ENCODE results near the gene RBMS3. TPM values are rescaled to one million over a fixed set of nuclear protein-coding genes. Genes with fewer than 3 reads are reported as not detected.

The RBMS3 gene
- total and polyA plus RNA-seq, 2 experiments from 2014 or later, result 3.2 to 7.4 TPM

DNA sequence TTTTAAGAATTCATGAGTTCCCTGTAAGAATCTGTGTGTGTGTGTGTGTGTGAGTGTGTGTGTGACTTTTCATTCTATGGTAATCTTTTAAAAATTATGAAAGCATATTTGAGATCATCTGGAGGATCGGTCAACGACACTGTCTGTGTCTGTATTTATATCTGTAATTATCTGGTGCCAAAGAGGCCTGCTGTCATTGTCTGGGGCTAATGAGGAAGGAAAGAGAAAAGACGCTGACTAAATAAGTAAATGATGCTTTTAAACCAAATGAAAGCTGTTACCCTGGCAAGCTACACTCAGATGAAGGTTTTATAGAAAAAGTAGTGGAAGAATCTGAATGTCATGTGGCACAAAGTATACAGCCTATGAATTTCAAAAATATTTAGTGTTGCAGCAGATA is 439.8 kb downstream of the RBMS3 start:
- ATAC-seq, result no peak
- no peak for TF ChIP-seq POLR2AphosphoS5 (IDR thresholded peaks at IDR 0.05; ENCODE audit: low read depth)
- TF ChIP-seq, protein P1, sequence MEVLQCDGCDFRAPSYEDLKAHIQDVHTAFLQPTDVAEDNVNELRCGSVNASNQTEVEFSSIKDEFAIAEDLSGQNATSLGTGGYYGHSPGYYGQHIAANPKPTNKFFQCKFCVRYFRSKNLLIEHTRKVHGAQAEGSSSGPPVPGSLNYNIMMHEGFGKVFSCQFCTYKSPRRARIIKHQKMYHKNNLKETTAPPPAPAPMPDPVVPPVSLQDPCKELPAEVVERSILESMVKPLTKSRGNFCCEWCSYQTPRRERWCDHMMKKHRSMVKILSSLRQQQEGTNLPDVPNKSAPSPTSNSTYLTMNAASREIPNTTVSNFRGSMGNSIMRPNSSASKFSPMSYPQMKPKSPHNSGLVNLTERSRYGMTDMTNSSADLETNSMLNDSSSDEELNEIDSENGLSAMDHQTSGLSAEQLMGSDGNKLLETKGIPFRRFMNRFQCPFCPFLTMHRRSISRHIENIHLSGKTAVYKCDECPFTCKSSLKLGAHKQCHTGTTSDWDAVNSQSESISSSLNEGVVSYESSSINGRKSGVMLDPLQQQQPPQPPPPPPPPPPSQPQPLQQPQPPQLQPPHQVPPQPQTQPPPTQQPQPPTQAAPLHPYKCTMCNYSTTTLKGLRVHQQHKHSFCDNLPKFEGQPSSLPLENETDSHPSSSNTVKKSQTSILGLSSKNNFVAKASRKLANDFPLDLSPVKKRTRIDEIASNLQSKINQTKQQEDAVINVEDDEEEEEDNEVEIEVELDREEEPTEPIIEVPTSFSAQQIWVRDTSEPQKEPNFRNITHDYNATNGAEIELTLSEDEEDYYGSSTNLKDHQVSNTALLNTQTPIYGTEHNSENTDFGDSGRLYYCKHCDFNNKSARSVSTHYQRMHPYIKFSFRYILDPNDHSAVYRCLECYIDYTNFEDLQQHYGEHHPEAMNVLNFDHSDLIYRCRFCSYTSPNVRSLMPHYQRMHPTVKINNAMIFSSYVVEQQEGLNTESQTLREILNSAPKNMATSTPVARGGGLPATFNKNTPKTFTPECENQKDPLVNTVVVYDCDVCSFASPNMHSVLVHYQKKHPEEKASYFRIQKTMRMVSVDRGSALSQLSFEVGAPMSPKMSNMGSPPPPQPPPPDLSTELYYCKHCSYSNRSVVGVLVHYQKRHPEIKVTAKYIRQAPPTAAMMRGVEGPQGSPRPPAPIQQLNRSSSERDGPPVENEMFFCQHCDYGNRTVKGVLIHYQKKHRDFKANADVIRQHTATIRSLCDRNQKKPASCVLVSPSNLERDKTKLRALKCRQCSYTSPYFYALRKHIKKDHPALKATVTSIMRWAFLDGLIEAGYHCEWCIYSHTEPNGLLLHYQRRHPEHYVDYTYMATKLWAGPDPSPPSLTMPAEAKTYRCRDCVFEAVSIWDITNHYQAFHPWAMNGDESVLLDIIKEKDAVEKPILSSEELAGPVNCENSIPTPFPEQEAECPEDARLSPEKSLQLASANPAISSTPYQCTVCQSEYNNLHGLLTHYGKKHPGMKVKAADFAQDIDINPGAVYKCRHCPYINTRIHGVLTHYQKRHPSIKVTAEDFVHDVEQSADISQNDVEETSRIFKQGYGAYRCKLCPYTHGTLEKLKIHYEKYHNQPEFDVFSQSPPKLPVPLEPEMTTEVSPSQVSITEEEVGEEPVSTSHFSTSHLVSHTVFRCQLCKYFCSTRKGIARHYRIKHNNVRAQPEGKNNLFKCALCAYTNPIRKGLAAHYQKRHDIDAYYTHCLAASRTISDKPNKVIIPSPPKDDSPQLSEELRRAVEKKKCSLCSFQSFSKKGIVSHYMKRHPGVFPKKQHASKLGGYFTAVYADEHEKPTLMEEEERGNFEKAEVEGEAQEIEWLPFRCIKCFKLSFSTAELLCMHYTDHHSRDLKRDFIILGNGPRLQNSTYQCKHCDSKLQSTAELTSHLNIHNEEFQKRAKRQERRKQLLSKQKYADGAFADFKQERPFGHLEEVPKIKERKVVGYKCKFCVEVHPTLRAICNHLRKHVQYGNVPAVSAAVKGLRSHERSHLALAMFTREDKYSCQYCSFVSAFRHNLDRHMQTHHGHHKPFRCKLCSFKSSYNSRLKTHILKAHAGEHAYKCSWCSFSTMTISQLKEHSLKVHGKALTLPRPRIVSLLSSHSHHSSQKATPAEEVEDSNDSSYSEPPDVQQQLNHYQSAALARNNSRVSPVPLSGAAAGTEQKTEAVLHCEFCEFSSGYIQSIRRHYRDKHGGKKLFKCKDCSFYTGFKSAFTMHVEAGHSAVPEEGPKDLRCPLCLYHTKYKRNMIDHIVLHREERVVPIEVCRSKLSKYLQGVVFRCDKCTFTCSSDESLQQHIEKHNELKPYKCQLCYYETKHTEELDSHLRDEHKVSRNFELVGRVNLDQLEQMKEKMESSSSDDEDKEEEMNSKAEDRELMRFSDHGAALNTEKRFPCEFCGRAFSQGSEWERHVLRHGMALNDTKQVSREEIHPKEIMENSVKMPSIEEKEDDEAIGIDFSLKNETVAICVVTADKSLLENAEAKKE (CRISPR knock-in tag; IDR thresholded peaks at IDR 0.05), result no peak
- TF ChIP-seq, protein P2, sequence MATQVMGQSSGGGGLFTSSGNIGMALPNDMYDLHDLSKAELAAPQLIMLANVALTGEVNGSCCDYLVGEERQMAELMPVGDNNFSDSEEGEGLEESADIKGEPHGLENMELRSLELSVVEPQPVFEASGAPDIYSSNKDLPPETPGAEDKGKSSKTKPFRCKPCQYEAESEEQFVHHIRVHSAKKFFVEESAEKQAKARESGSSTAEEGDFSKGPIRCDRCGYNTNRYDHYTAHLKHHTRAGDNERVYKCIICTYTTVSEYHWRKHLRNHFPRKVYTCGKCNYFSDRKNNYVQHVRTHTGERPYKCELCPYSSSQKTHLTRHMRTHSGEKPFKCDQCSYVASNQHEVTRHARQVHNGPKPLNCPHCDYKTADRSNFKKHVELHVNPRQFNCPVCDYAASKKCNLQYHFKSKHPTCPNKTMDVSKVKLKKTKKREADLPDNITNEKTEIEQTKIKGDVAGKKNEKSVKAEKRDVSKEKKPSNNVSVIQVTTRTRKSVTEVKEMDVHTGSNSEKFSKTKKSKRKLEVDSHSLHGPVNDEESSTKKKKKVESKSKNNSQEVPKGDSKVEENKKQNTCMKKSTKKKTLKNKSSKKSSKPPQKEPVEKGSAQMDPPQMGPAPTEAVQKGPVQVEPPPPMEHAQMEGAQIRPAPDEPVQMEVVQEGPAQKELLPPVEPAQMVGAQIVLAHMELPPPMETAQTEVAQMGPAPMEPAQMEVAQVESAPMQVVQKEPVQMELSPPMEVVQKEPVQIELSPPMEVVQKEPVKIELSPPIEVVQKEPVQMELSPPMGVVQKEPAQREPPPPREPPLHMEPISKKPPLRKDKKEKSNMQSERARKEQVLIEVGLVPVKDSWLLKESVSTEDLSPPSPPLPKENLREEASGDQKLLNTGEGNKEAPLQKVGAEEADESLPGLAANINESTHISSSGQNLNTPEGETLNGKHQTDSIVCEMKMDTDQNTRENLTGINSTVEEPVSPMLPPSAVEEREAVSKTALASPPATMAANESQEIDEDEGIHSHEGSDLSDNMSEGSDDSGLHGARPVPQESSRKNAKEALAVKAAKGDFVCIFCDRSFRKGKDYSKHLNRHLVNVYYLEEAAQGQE (IDR thresholded peaks at IDR 0.05; ENCODE audit: unreplicated experiment), result no peak
- no peak for TF ChIP-seq STAT1 (IDR thresholded peaks at IDR 0.05; ENCODE audit: unreplicated experiment)
- TF ChIP-seq ZNF331 (CRISPR knock-in tag; IDR thresholded peaks at IDR 0.05; ENCODE audit: low read depth), result no peak
- TF ChIP-seq, protein P3, sequence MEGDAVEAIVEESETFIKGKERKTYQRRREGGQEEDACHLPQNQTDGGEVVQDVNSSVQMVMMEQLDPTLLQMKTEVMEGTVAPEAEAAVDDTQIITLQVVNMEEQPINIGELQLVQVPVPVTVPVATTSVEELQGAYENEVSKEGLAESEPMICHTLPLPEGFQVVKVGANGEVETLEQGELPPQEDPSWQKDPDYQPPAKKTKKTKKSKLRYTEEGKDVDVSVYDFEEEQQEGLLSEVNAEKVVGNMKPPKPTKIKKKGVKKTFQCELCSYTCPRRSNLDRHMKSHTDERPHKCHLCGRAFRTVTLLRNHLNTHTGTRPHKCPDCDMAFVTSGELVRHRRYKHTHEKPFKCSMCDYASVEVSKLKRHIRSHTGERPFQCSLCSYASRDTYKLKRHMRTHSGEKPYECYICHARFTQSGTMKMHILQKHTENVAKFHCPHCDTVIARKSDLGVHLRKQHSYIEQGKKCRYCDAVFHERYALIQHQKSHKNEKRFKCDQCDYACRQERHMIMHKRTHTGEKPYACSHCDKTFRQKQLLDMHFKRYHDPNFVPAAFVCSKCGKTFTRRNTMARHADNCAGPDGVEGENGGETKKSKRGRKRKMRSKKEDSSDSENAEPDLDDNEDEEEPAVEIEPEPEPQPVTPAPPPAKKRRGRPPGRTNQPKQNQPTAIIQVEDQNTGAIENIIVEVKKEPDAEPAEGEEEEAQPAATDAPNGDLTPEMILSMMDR (conservative IDR thresholded peaks at IDR 0.05; ENCODE audit: low read depth in 2 of 2), result no peak
- TF ChIP-seq ZNF114 (CRISPR knock-in tag; IDR thresholded peaks at IDR 0.05), result no peak
- Mint-ChIP-seq H3K4me1 (no peaks in the 10 kb centered on the region), H3K36me3 (ENCODE audit: low read depth) (no peaks in the 10 kb centered on the region), H3K9me3 (no peaks in the 10 kb centered on the region), H3K27ac (no peak overlapping the region), H3K27me3 (ENCODE audit: insufficient read depth, low read depth, poor library complexity) (no peaks in the 10 kb centered on the region), H3K4me3 (no peak overlapping the region)
- no peaks in the 10 kb centered on the region for H3K27me3 ChIP-seq (ENCODE audit: insufficient read depth)
- no peak for DNase-seq (ENCODE audit: low spot score)
- no peaks in the 10 kb centered on the region for H4K20me1 ChIP-seq (replicated peaks; ENCODE audit: insufficient read depth)
- no peak overlapping the region for H3K4me3 ChIP-seq
- H3K9me2 ChIP-seq (ENCODE audit: insufficient read depth), result no peaks in the 10 kb centered on the region
- 0 out of 2 replicates have a peak, but pooled peaks cover 2% of the 10 kb centered on the region for H3K36me3 ChIP-seq (ENCODE audit: insufficient read depth)
- H3K79me2 ChIP-seq (replicated peaks; ENCODE audit: insufficient read depth), result no peaks in the 10 kb centered on the region
- H2AFZ ChIP-seq, result no peak overlapping the region
- no peak overlapping the region for H3K4me2 ChIP-seq
- H3K4me1 ChIP-seq (ENCODE audit: insufficient read depth), result no peaks in the 10 kb centered on the region
- H3K27ac ChIP-seq (ENCODE audit: low read depth), result no peak overlapping the region
- H3F3A ChIP-seq (replicated peaks; ENCODE audit: low read depth), result no peaks in the 10 kb centered on the region
